ENCODE data around the gene CFAP65.

DNA sequence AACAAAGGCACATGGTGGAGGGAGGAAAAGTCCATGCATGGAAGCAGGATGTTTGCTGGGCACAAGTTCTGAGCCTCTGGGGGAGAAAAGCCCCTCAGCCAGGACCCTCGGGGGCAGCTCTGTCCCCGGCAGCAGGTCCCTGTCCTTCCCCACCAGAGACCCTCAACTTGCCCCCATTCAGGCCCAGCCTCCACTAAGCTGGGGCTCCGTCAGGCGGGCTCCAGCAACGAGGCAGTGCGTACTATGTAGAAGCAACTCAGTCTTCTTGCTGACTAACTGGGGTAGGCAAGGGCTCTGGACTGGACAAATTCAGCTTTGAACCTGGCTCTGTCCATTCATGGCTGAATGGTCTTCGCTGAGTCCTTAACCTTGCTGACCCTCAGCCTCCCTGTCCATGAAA is 23.0 kb downstream of the CFAP65 start:
- no peak for TF ChIP-seq POLR2A (IDR thresholded peaks at IDR 0.05; ENCODE audit: low read depth, low read length)
- no peak for TF ChIP-seq POLR2AphosphoS5 (IDR thresholded peaks at IDR 0.05; ENCODE audit: low read depth, low read length)
